Measurements from ENCODE around the gene KRTAP4-5.
"Not testable (repeated sequence)": the region's sequence is repeated elsewhere in the genome, so short reads cannot be mapped to it uniquely, and the experiment has no call there.

KRTAP4-5 gene

DNA sequence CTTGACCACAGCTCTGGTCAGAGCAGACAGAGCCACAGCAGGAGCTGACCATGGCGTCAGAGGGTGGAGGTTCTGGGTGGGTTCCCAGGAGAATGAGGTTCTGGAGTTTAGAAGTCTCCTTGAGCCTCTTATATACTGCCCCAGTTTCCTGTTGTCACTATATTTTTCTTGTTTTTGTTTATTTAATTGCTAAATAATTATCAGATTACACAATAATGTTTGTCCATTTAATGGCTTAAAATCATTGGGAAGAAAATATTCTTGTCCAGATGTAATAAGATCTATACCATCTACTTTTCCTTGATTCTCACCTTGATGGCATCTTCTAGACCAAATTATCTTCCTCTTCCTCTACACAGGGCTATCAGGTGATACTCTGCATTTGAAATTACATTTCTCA is 18.5 kb upstream of the KRTAP4-5 start, which contains the start of gene KRTAP4-3:
Gene KRTAP4-3 (minus strand): TSS at position 101 of the 400 bp plus-strand sequence. CDS start 49 bp downstream, at position 52.
- no peaks in the 10 kb centered on the region for H3K27me3 ChIP-seq (ENCODE audit: control insufficient read depth, insufficient read depth, low read length)
- H3K4me1 ChIP-seq (ENCODE audit: control insufficient read depth, insufficient read depth, low read length) = no peaks in the 10 kb centered on the region
- no peak within 1 kb of the TSS for H3K4me3 ChIP-seq (ENCODE audit: low read length)
- no peaks in the 10 kb centered on the region for H3K36me3 ChIP-seq (ENCODE audit: control insufficient read depth, insufficient read depth, low read length)
- no peak within 1 kb of the TSS for H3K9ac ChIP-seq (ENCODE audit: low read length)
- H3K27ac ChIP-seq (ENCODE audit: low read depth, low read length) = no peak within 1 kb of the TSS

DNA sequence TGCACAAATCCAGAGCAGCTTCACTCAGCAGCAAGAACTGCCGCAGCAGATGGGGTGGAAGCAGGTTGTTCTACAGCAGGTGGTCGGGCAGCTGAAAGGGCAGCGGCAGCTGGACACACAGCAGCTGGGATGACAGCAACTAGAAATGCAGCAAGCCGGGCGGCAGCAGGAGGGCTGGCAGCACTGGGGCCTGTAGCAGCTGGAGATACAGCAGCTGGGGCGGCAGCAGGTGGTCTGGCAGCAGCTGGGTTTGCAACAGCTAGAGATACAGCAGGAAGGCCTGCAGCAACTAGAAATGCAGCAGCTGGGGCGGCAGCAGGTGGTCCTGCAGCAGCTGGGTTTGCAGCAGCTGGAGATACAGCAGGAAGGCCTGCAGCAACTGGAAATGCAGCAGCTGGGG is 17.9 kb upstream of the KRTAP4-5 start:
- no peak overlapping the region for H3K9ac ChIP-seq (ENCODE audit: low read length)
- no peaks in the 10 kb centered on the region for H3K4me1 ChIP-seq (ENCODE audit: control insufficient read depth, insufficient read depth, low read length)
- no peaks in the 10 kb centered on the region for H3K27me3 ChIP-seq (ENCODE audit: control insufficient read depth, insufficient read depth, low read length)
- H3K27ac ChIP-seq (ENCODE audit: low read depth, low read length) = no peak overlapping the region
- no peak overlapping the region for H3K4me3 ChIP-seq (ENCODE audit: low read length)
- H3K36me3 ChIP-seq (ENCODE audit: control insufficient read depth, insufficient read depth, low read length) = no peaks in the 10 kb centered on the region

DNA sequence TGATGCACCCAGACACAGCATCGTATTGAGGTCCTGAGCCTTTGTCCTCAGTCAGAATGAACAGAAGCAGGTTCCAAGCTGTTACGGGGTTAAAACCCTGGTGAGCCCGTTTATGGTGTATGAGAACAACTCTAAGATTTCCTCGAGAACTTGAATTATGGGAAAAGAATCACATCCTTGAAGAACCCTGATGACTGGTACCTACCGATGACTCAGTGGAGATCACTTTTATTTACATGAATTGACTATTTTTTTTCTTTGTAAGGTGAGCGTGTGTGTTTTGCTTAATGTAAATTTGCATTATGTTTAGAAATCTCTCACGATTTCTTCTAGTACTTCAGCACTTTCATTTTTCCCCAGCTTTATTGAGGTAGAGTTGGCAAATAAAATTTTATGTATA is 14.2 kb upstream of the KRTAP4-5 start:
- H3K4me1 ChIP-seq (ENCODE audit: control insufficient read depth, insufficient read depth, low read length) = no peaks in the 10 kb centered on the region
- no peak overlapping the region for H3K9ac ChIP-seq (ENCODE audit: low read length)
- H3K27ac ChIP-seq (ENCODE audit: low read depth, low read length) = no peak overlapping the region
- no peaks in the 10 kb centered on the region for H3K27me3 ChIP-seq (ENCODE audit: control insufficient read depth, insufficient read depth, low read length)
- no peaks in the 10 kb centered on the region for H3K36me3 ChIP-seq (ENCODE audit: control insufficient read depth, insufficient read depth, low read length)
- no peak overlapping the region for H3K4me3 ChIP-seq (ENCODE audit: low read length)

DNA sequence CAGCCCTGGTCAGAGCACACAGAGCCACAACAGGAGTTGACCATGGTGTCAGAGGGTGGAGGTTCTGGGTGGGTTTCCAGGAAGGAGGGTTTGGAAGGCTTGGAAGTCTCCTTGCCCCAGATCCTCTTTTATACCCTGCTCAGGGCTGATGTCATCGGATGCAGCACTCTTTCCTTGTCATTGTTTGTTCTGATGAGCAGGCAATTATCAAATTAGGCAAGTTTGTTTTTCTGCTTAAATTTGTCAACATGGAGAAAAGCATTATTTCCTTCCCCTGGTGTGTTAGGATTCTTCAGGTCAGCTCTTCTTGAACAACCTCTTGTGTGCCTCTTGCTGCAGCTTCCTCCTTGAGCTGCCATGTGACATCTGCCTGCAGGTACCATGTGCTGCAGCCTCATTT is 11.0 kb upstream of the KRTAP4-5 start, which contains the start of gene KRTAP4-4:
Gene KRTAP4-4 (minus strand): TSS at position 101 of the 400 bp plus-strand sequence. CDS start 57 bp downstream, at position 44.
- Histone ChIP-seq H3K27me3 (ENCODE audit: control insufficient read depth, insufficient read depth, low read length) (no peaks in the 10 kb centered on the region), H3K36me3 (ENCODE audit: control insufficient read depth, insufficient read depth, low read length) (no peaks in the 10 kb centered on the region)

DNA sequence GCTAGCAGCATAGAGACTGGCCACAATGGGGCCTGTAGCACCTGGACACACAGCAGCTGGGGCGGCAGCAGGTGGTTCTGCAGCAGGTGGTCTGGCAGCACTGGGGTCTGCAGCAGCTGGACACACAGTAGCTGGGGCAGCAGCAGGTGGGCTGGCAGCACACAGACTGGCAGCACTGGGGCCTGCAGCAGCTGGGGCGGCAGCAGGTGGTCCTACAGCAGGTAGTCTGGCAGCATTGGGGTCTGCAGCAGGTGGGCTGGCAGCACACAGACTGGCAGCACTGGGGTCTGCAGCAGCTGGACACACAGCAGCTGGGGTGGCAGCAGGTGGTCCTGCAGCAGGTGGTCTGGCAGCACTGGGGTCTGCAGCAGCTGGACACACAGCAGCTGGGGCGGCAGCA is 10.6 kb upstream of the KRTAP4-5 start:
- H3K4me3 ChIP-seq (ENCODE audit: low read length); H3K36me3 ChIP-seq (ENCODE audit: control insufficient read depth, insufficient read depth, low read length): not testable (repeated sequence)

More for the DNA sequence above, 11.0 kb upstream of the KRTAP4-5 start, which contains the start of gene KRTAP4-4:
- Histone ChIP-seq H3K4me1 (ENCODE audit: control insufficient read depth, insufficient read depth, low read length) (no peaks in the 10 kb centered on the region), H3K9ac (ENCODE audit: low read length) (no peak within 1 kb of the TSS), H3K27ac (ENCODE audit: low read depth, low read length) (no peak within 1 kb of the TSS), H3K4me3 (ENCODE audit: low read length) (no peak within 1 kb of the TSS)

DNA sequence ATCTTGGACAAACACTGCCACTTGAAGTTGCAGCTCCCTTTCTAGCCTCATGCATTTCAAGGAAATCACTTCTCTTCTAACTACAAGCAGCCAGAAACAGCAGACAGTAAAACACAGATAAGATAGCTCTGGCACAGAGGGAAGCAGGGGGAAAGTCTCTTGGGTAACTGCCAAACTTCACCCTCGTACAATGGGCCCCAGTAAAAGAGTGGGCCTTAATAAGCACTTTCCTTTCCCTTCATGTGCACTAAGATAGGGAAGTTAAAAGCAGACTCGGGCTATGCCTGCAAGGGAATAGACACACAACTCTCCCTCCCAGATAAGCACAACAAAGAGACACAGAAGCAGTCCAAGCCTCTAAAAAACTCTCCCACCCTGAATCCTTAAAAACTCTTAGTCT is 4.2 kb upstream of the KRTAP4-5 start:
- Histone ChIP-seq H3K36me3 (ENCODE audit: control insufficient read depth, insufficient read depth, low read length) (no peaks in the 10 kb centered on the region), H3K27ac (ENCODE audit: low read depth, low read length) (no peak overlapping the region), H3K9ac (ENCODE audit: low read length) (no peak overlapping the region), H3K4me3 (ENCODE audit: low read length) (no peak overlapping the region), H3K4me1 (ENCODE audit: control insufficient read depth, insufficient read depth, low read length) (no peaks in the 10 kb centered on the region), H3K27me3 (ENCODE audit: control insufficient read depth, insufficient read depth, low read length) (no peaks in the 10 kb centered on the region)

More for the DNA sequence above, 10.6 kb upstream of the KRTAP4-5 start:
- not testable (repeated sequence) for H3K27ac ChIP-seq (ENCODE audit: low read depth, low read length); H3K9ac ChIP-seq (ENCODE audit: low read length); H3K27me3 ChIP-seq (ENCODE audit: control insufficient read depth, insufficient read depth, low read length); H3K4me1 ChIP-seq (ENCODE audit: control insufficient read depth, insufficient read depth, low read length)

DNA sequence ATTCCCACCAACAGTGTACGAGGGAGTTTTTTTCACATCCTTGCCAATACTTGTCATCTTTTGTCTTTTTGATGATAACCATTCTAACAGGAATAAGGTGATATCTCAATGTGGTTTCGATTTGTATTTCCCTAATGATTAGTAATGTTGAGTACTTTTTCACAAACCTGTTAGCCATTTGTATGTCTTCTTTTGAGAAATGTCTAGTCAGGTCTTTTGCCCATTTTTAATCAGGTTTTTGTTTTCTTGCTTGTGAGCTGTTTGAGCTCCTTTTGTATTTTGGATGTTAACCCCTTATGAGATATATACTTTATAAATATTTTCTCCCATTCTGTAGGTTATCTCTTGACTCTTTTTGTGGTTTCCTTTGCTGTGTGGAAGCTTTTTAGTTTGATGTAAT is 1.9 kb upstream of the KRTAP4-5 start:
- H3K27me3 ChIP-seq (ENCODE audit: control insufficient read depth, insufficient read depth, low read length) = no peaks in the 10 kb centered on the region
- H3K36me3 ChIP-seq (ENCODE audit: control insufficient read depth, insufficient read depth, low read length) = no peaks in the 10 kb centered on the region
- no peak overlapping the region for H3K27ac ChIP-seq (ENCODE audit: low read depth, low read length)
- no peak overlapping the region for H3K9ac ChIP-seq (ENCODE audit: low read length)
- no peak overlapping the region for H3K4me3 ChIP-seq (ENCODE audit: low read length)
- H3K4me1 ChIP-seq (ENCODE audit: control insufficient read depth, insufficient read depth, low read length) = no peaks in the 10 kb centered on the region

DNA sequence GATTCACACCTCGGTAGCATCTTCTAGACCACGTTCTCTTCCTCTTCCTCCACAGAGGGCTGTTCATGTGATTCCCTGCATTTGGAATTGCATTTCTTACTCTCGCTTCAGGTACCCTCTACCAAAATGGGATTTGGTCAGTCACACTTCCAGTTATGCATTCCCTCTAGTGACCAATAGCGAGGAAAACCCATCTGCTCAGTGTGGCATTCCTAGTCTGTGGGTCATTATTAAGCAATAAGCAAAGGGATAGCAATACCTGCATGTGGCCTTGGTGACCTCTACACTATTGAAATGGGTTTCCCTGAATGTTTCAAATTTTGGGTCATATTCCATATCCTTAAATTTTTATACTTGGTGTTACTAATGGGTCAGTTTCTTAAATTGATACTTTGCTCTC is 401 bp upstream of the KRTAP4-5 start:
- Histone ChIP-seq H3K9ac (ENCODE audit: low read length) (no peak overlapping the region), H3K4me3 (ENCODE audit: low read length) (no peak overlapping the region), H3K4me1 (ENCODE audit: control insufficient read depth, insufficient read depth, low read length) (no peaks in the 10 kb centered on the region), H3K27ac (ENCODE audit: low read depth, low read length) (no peak overlapping the region), H3K36me3 (ENCODE audit: control insufficient read depth, insufficient read depth, low read length) (no peaks in the 10 kb centered on the region), H3K27me3 (ENCODE audit: control insufficient read depth, insufficient read depth, low read length) (no peaks in the 10 kb centered on the region)

DNA sequence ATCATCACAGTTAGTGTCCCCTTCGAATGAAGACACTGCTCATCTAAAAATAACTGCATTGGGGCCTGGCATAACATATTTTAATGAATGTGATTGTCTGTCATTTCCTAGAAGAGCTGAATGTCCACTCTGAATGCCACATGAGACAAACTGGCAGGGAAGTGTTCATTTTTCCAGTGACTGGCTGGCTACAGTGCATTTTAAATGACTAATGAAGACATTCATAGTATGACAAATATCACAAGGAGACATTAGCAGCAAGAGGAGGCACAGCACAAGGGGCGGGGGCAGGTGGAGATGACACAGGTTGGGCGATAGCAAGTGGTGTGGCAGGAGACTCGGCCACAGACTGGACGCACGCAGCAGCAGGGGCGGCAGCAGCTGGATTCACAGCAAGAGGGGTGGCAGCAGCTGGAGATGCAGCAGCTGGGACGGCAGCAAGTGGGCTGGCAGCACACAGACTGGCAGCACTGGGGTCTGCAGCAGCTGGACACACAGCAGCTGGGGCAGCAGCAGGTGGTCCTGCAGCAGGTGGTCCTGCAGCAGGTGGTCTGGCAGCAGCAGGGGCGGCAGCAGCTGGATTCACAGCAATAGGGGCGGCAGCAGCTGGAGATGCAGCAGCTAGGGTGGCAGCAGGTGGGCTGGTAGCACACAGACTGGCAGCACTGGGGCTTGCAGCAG is 514 bp downstream of the KRTAP4-5 start:
- H3K9ac ChIP-seq (ENCODE audit: low read length); H3K27ac ChIP-seq (ENCODE audit: low read depth, low read length); H3K4me3 ChIP-seq (ENCODE audit: low read length); H3K36me3 ChIP-seq (ENCODE audit: control insufficient read depth, insufficient read depth, low read length); H3K27me3 ChIP-seq (ENCODE audit: control insufficient read depth, insufficient read depth, low read length); H3K4me1 ChIP-seq (ENCODE audit: control insufficient read depth, insufficient read depth, low read length): not testable (repeated sequence)

DNA sequence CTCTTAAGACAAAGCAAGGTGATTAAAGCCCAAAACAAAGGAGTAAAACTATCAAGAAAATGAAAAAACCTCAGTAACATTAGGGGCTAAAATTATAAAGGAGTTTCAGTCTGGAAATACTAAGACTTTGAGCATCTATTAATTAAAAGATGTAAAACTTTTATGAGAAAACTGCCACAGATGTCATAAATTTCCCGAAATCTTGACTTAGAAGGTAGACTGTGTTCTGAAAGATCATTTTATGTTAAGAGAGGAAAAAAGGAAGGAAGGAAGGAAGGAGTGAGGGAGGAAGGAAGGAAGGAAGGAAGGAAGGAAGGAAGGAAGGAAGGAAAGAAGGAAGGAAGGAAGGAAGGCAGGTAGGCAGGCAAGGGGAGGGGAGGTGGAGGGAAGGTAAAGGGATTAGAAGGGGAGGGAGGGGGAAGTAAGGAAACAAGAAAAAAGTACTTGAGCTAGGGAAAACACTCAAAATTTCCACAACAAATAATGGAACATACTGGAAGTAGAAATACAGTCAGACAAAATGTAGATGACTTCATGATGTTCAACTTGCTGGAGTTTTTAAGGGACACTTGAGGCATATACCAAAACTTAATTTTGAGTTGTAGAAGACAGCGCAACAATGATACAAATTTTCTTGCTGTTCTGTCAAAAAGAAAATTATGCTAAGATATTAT is 2.0 kb downstream of the KRTAP4-5 start:
- Histone ChIP-seq H3K4me3 (ENCODE audit: low read length) (no peak overlapping the region), H3K36me3 (ENCODE audit: control insufficient read depth, insufficient read depth, low read length) (no peaks in the 10 kb centered on the region), H3K4me1 (ENCODE audit: control insufficient read depth, insufficient read depth, low read length) (no peaks in the 10 kb centered on the region), H3K9ac (ENCODE audit: low read length) (no peak overlapping the region), H3K27me3 (ENCODE audit: control insufficient read depth, insufficient read depth, low read length) (no peaks in the 10 kb centered on the region), H3K27ac (ENCODE audit: low read depth, low read length) (no peak overlapping the region)

DNA sequence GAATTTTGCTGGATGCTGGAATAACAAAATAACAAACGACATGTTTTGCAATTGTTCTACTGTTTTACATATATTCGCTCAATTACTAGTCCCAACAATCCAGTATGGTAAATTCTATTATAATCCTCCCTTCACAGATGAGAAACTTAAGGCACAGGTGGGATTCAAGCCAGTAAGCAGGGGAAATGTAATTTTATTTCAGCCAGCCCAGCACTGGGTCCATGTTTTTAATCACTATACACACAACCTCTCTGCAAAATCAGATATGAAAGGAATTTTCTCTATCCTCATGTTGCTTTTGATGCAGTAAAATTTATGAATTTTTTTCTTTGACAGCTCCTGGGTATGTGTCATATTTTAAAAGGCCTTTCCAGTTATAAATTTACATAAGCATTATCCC is 4.4 kb downstream of the KRTAP4-5 start:
- Histone ChIP-seq H3K9ac (ENCODE audit: low read length) (no peak overlapping the region), H3K36me3 (ENCODE audit: control insufficient read depth, insufficient read depth, low read length) (no peaks in the 10 kb centered on the region), H3K27me3 (ENCODE audit: control insufficient read depth, insufficient read depth, low read length) (no peaks in the 10 kb centered on the region)

DNA sequence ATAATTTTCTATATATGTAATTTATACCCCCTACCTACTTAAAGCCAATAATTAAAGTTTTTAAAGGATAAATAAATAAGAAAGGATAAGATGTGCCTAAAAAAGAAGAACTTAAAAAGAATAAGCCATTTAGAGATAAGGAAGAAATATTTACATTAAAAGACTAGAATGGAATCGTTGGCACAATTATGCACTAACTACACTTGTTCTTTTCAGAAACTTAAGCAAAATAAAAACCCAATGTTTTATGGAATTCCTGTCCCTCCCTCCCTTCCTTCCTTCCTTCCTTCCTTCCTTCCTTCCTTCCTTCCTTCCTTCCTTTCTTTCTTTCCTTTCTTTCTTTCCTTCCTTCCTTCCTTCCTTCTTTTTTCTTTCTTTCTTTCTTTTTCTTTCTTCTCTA is 4.8 kb downstream of the KRTAP4-5 start:
- Histone ChIP-seq H3K4me3 (ENCODE audit: low read length) (no peak overlapping the region), H3K4me1 (ENCODE audit: control insufficient read depth, insufficient read depth, low read length) (no peaks in the 10 kb centered on the region), H3K27me3 (ENCODE audit: control insufficient read depth, insufficient read depth, low read length) (no peaks in the 10 kb centered on the region), H3K27ac (ENCODE audit: low read depth, low read length) (no peak overlapping the region), H3K9ac (ENCODE audit: low read length) (no peak overlapping the region), H3K36me3 (ENCODE audit: control insufficient read depth, insufficient read depth, low read length) (no peaks in the 10 kb centered on the region)

More for the DNA sequence above, 4.4 kb downstream of the KRTAP4-5 start:
- Histone ChIP-seq H3K4me3 (ENCODE audit: low read length) (no peak overlapping the region), H3K27ac (ENCODE audit: low read depth, low read length) (no peak overlapping the region), H3K4me1 (ENCODE audit: control insufficient read depth, insufficient read depth, low read length) (no peaks in the 10 kb centered on the region)

DNA sequence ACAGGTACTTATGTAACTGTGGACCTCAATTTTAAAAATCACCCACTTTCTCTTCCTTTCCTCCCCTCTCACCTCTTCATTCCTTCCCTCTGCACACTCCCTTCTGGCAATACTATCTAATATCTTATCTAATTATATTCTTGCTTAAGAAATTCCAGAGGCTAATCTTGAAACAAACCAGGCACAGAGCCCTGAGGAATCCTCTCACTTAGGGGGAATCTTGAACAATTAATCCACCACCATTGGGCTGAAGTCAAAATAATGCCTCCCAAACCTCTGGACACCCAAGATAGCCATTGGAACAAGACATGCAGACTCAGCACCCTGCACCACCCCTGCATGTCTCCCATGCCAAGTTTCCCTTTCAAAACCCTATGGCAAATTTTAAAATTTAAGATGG is 8.3 kb downstream of the KRTAP4-5 start:
- Histone ChIP-seq H3K4me3 (ENCODE audit: low read length) (no peak overlapping the region), H3K27me3 (ENCODE audit: control insufficient read depth, insufficient read depth, low read length) (no peaks in the 10 kb centered on the region), H3K27ac (ENCODE audit: low read depth, low read length) (no peak overlapping the region), H3K9ac (ENCODE audit: low read length) (no peak overlapping the region), H3K4me1 (ENCODE audit: control insufficient read depth, insufficient read depth, low read length) (no peaks in the 10 kb centered on the region), H3K36me3 (ENCODE audit: control insufficient read depth, insufficient read depth, low read length) (no peaks in the 10 kb centered on the region)
